ENCODE data around the gene ME1.

The ME1 gene

GRCh38 chr6:83169106-83169505 is 261.7 kb downstream of the ME1 start:
- H3K4me3 ChIP-seq (ENCODE audit: low read depth in 1 of 2, low read length in 2 of 2), result no peak overlapping the region
- no peaks in the 10 kb centered on the region for H3K79me2 ChIP-seq (ENCODE audit: insufficient read depth, low read length)
- no peaks in the 10 kb centered on the region for H3K4me1 ChIP-seq (ENCODE audit: insufficient read depth, low read length)
- no peaks in the 10 kb centered on the region for H3K9me3 ChIP-seq (ENCODE audit: insufficient read depth, low read length, severe bottlenecking)
- no peaks in the 10 kb centered on the region for H3K27me3 ChIP-seq (ENCODE audit: insufficient read depth, low read length, poor library complexity)
- H3K27ac ChIP-seq (ENCODE audit: low read length), result no peak overlapping the region
- ATAC-seq (ENCODE audit: insufficient read depth, low read depth) (no peak), DNase-seq (no peak)
- H3K9ac ChIP-seq (ENCODE audit: low read depth, low read length), result no peak overlapping the region
- peaks cover 92% of the 10 kb centered on the region for H3K36me3 ChIP-seq (ENCODE audit: insufficient read depth, low read length)
- H3K4me2 ChIP-seq (ENCODE audit: insufficient read depth, low read length), result no peak overlapping the region
- TF ChIP-seq, protein P1, sequence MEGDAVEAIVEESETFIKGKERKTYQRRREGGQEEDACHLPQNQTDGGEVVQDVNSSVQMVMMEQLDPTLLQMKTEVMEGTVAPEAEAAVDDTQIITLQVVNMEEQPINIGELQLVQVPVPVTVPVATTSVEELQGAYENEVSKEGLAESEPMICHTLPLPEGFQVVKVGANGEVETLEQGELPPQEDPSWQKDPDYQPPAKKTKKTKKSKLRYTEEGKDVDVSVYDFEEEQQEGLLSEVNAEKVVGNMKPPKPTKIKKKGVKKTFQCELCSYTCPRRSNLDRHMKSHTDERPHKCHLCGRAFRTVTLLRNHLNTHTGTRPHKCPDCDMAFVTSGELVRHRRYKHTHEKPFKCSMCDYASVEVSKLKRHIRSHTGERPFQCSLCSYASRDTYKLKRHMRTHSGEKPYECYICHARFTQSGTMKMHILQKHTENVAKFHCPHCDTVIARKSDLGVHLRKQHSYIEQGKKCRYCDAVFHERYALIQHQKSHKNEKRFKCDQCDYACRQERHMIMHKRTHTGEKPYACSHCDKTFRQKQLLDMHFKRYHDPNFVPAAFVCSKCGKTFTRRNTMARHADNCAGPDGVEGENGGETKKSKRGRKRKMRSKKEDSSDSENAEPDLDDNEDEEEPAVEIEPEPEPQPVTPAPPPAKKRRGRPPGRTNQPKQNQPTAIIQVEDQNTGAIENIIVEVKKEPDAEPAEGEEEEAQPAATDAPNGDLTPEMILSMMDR (IDR thresholded peaks at IDR 0.05; ENCODE audit: borderline replicate concordance, extremely low read depth, low read length, poor library complexity, severe bottlenecking), result no peak
- TF ChIP-seq EZH2 (IDR thresholded peaks at IDR 0.05; ENCODE audit: borderline replicate concordance, low read depth, low read length, severe bottlenecking), result no peak
- no peak overlapping the region for H2AFZ ChIP-seq (ENCODE audit: low read depth, low read length)
- H4K20me1 ChIP-seq (ENCODE audit: insufficient read depth, low read length), result no peaks in the 10 kb centered on the region

GRCh38 chr6:83168556-83168955 is 262.3 kb downstream of the ME1 start:
- Histone ChIP-seq H3K27ac (ENCODE audit: low read length) (no peak overlapping the region), H3K4me3 (ENCODE audit: low read depth in 1 of 2, low read length in 2 of 2) (no peak overlapping the region), H3K9ac (ENCODE audit: low read depth, low read length) (no peak overlapping the region), H3K36me3 (ENCODE audit: insufficient read depth, low read length) (peaks cover 92% of the 10 kb centered on the region), H3K79me2 (ENCODE audit: insufficient read depth, low read length) (no peaks in the 10 kb centered on the region), H3K4me1 (ENCODE audit: insufficient read depth, low read length) (no peaks in the 10 kb centered on the region), H3K27me3 (ENCODE audit: insufficient read depth, low read length, poor library complexity) (no peaks in the 10 kb centered on the region), H4K20me1 (ENCODE audit: insufficient read depth, low read length) (no peaks in the 10 kb centered on the region), H3K9me3 (ENCODE audit: insufficient read depth, low read length, severe bottlenecking) (no peaks in the 10 kb centered on the region), H3K4me2 (ENCODE audit: insufficient read depth, low read length) (no peak overlapping the region), H2AFZ (ENCODE audit: low read depth, low read length) (no peak overlapping the region)
- no peak for DNase-seq
- no peak for ATAC-seq (ENCODE audit: insufficient read depth, low read depth)
- TF ChIP-seq, protein P1 (IDR thresholded peaks at IDR 0.05; ENCODE audit: borderline replicate concordance, extremely low read depth, low read length, poor library complexity, severe bottlenecking), result no peak
- TF ChIP-seq EZH2 (IDR thresholded peaks at IDR 0.05; ENCODE audit: borderline replicate concordance, low read depth, low read length, severe bottlenecking), result no peak

DNA sequence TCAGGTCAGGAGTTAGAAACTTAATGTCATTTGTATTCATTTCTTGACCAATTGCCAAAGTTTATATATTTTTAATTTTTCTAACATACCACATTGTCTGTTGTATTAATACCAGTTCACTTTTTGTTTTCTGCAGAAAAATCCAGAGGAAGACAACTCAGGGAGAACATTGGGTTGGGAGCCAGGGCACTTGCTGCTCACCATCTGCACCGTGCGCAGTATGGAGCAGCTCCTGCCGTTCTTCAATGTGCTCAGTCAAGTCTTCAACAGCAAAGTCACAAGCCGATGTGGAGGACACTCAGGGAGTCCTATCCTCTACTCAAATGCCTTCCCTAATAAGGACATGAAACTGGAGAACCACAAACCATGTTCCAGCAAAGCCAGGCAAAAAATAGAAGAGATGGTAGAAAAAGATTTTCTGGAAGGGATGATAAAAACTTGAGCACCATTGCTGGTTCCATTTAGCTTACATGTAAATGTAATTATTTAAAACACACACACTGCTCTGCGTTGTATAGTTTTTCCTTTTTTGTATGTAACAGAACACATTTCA is 263.0 kb downstream of the ME1 start:
- Histone ChIP-seq H3K4me3 (ENCODE audit: low read depth in 1 of 2, low read length in 2 of 2) (no peak overlapping the region), H3K4me2 (ENCODE audit: insufficient read depth, low read length) (no peak overlapping the region), H3K4me1 (ENCODE audit: insufficient read depth, low read length) (no peaks in the 10 kb centered on the region), H3K9me3 (ENCODE audit: insufficient read depth, low read length, severe bottlenecking) (no peaks in the 10 kb centered on the region), H3K79me2 (ENCODE audit: insufficient read depth, low read length) (no peaks in the 10 kb centered on the region), H3K9ac (ENCODE audit: low read depth, low read length) (no peak overlapping the region), H3K27ac (ENCODE audit: low read length) (no peak overlapping the region), H4K20me1 (ENCODE audit: insufficient read depth, low read length) (no peaks in the 10 kb centered on the region), H2AFZ (ENCODE audit: low read depth, low read length) (no peak overlapping the region), H3K27me3 (ENCODE audit: insufficient read depth, low read length, poor library complexity) (no peaks in the 10 kb centered on the region), H3K36me3 (ENCODE audit: insufficient read depth, low read length) (peaks cover 89% of the 10 kb centered on the region)
- no peak for DNase-seq
- TF ChIP-seq, protein P1 (IDR thresholded peaks at IDR 0.05; ENCODE audit: borderline replicate concordance, extremely low read depth, low read length, poor library complexity, severe bottlenecking), result no peak
- no peak for TF ChIP-seq EZH2 (IDR thresholded peaks at IDR 0.05; ENCODE audit: borderline replicate concordance, low read depth, low read length, severe bottlenecking)
- no peak for ATAC-seq (ENCODE audit: insufficient read depth, low read depth)
